HFF-Myc (cell line): Measurements from ENCODE around the gene TTLL7.
"Not testable (repeated sequence)": the region's sequence is repeated elsewhere in the genome, so short reads cannot be mapped to it uniquely, and the experiment has no call there.

Source experiments
- DNase-seq: peaks from one replicate; pipeline ENCODE4 v3.0.0-alpha.2; 2011; ENCODE audit warnings: low read depth; ENCODE audit errors: extremely low read depth
- H3K4me3 ChIP-seq: replicated peaks from 2 replicates; pipeline ENCODE4 v1.5.1; 2011; ENCODE audit warnings: low read depth, mild to moderate bottlenecking, control low read depth, low read length
- CTCF ChIP-seq: IDR thresholded peaks from 2 replicates; pipeline ENCODE4 v1.5.1; 2012; ENCODE audit warnings: mild to moderate bottlenecking, low read depth, low read length, control low read depth; ENCODE audit errors: missing control alignments

TTLL7 gene

GRCh38 chr1:83997631-83998030 is 1.3 kb downstream of the TTLL7 start:
- TF ChIP-seq CTCF, result no peak
- DNase-seq, result no peak
- no peak overlapping the region for H3K4me3 ChIP-seq

DNA sequence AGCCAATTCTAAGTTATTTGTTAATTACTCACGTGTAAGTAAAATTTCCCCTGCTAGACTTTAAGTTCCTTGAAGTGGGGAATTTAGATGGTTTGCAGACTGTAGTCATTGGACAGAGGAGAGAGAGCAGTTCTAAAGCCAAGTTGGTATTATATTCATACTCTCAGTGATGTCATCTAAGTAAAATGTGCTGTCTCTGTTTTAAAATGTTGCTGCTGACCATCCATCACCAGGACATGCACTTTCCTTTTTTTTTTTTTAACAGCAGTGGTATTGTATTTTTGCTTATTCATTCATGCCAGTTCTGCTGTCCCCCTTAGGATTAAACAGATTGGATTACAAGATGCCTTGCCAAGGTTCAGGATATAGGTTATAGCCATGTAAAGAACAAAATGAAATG is 2.3 kb downstream of the TTLL7 start:
- H3K4me3 ChIP-seq, result no peak overlapping the region
- TF ChIP-seq CTCF, result no peak
- DNase-seq, result no peak

DNA sequence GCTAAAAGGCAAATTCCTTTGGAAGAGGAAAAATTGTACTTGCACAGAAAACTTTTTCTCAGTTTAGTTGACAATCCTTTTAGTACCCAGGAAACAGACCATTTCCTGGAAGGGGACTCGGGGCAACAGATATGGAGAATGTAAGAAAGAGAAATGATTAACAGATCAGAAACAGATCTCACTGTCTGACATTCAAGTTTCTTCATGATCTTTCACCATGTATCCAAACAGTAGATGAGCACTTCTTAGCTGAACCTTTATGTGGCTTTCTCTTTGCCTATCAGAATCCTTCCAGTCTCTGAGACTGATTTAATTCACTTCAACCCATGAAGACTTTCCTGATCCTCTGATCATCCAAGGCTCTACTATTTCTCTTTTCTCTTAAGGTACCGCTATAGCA is 2.7 kb downstream of the TTLL7 start:
- no peak for TF ChIP-seq CTCF
- H3K4me3 ChIP-seq, result no peak overlapping the region
- DNase-seq, result no peak

DNA sequence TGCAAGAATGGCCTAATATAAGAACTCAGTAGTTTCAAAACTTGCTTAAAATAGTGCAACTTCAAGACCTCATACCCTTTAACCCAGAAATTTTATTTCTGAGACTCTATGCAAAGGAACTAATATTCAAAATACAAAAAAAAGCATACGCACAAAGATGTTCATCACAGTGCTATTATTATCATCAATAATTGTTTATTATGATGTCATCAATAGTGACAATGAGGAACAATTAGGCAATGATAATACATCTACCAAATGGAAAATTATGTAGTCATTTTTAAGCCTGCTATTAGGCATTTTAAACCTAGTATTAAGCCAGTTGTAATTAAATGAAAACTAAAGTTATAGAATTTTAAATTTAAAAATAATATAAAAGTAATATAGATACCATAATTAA is 3.3 kb downstream of the TTLL7 start:
- no peak overlapping the region for H3K4me3 ChIP-seq
- DNase-seq, result no peak
- TF ChIP-seq CTCF, result no peak

- no peak overlapping the region for H3K4me3 ChIP-seq
- no peak for DNase-seq
- no peak for TF ChIP-seq CTCF
Measured at GRCh38 chr1:83994111-83994510, 4.8 kb downstream of the TTLL7 start.

DNA sequence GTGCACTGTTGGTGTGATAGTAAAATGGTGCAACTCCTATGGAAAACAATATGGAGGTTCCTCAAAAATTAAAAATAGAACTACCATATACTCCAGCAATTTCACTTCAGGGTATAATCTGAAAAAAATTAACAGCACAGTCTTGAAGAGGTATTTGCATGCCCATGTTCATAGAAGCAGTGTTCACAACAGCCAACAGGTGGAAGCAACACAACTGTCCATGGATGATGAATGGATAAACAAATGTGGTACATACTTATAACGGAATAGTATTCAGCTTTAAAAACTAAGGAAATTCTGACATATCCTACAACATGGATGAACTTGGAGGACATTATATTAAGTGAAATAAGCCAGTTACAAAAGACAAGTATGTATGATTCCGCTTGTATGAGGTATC is 8.2 kb downstream of the TTLL7 start:
- no peak overlapping the region for H3K4me3 ChIP-seq
- no peak for DNase-seq
- no peak for TF ChIP-seq CTCF

GRCh38 chr1:83985048-83985447 is 13.9 kb downstream of the TTLL7 start:
- no peak for DNase-seq
- no peak overlapping the region for H3K4me3 ChIP-seq
- no peak for TF ChIP-seq CTCF

DNA sequence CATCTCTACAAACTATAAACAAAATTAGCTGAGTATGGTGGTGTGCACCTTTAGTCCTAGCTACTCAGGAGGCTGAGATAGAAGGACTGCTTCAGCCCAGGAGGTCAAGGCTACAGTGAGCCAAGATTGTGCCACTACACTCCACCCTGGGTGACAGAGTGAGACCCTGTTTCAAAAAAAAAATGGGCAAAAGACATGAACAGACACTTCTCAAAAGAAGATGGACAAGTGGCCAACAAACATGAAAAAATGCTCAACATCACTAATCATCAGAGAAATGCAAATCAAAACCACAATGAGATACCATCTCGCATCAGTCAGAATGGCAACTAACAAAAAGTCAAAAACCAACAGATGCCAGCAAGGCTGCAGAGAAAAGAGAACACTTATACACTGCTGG is 15.0 kb downstream of the TTLL7 start:
- not testable (repeated sequence) for DNase-seq, H3K4me3 ChIP-seq
